MV-4-11 (cell line): Measurements from ENCODE around the gene ZNF92.
"Not testable (repeated sequence)": the region's sequence is repeated elsewhere in the genome, so short reads cannot be mapped to it uniquely, and the experiment has no call there.

ENCODE experiments used
- DNase-seq: peaks from one replicate; lab custom pipeline; 2025; lab: John Stamatoyannopoulos, UW

Gene ZNF92

GRCh38 chr7:65429642-65430343 lies 56.1 kb downstream of the ZNF92 start:
- no peak for DNase-seq

DNA sequence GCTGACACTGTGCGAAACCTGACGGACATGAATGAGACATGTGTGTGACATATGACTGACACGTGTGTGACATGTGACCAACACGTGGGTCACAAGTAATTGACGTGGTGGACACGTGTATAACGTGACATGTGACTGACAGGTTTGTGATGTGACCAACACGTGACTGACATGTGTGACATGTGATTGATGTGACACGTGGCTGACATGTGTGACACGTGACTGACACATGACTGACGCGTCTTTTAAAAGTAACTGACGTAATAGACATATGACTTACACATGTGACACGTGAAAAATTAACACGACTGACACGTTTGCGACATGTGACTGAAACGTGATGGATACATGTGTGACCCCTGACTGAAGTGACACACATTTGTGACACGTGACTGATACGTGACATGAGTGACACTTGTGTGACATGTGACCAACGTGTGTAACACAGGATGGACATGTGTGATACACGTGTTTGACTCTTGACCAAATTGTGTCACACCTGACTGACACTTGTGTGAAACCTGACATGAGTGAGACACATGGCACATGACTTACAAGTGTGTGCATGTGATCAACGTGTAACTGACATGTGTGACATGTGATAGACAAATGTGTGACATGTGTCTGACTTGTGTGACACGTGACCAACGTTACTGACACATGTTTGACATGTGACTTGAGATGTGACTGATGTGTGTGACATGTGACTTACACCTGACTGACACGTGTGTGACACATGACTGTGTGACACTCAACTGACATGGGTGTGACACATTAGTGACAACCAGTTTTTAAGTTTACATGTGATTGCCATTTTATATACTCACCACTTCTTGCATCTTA lies 56.9 kb downstream of the ZNF92 start:
- no peak for DNase-seq

- DNase-seq, result no peak
Observed at GRCh38 chr7:65434307-65434706, 60.7 kb downstream of the ZNF92 start.

- no peak for DNase-seq
Observed at GRCh38 chr7:65436163-65436562, 62.5 kb downstream of the ZNF92 start.

DNA sequence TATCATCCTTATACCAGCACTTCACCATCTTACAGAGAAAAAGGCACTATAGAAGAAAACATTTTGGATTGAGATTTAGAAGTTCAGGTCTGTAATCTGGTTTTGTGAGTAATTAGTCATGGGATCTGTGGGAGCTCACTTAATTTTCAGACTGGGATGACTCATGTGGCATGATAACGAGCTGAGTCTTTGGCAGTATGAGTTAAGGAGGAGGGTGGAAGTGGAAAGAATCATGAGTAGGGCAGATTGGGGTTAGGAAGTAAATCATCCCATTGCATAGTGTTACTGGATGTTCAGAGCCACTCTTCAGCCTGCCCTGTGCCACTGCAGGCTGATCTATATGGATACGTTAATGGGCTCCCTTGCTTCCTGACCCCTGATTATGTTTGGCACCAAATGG lies 64.9 kb downstream of the ZNF92 start:
- no peak for DNase-seq

GRCh38 chr7:65441010-65441409 lies 67.4 kb downstream of the ZNF92 start:
- DNase-seq, result no peak

- no peak for DNase-seq
Observed at GRCh38 chr7:65444205-65444842, 70.7 kb downstream of the ZNF92 start.

DNA sequence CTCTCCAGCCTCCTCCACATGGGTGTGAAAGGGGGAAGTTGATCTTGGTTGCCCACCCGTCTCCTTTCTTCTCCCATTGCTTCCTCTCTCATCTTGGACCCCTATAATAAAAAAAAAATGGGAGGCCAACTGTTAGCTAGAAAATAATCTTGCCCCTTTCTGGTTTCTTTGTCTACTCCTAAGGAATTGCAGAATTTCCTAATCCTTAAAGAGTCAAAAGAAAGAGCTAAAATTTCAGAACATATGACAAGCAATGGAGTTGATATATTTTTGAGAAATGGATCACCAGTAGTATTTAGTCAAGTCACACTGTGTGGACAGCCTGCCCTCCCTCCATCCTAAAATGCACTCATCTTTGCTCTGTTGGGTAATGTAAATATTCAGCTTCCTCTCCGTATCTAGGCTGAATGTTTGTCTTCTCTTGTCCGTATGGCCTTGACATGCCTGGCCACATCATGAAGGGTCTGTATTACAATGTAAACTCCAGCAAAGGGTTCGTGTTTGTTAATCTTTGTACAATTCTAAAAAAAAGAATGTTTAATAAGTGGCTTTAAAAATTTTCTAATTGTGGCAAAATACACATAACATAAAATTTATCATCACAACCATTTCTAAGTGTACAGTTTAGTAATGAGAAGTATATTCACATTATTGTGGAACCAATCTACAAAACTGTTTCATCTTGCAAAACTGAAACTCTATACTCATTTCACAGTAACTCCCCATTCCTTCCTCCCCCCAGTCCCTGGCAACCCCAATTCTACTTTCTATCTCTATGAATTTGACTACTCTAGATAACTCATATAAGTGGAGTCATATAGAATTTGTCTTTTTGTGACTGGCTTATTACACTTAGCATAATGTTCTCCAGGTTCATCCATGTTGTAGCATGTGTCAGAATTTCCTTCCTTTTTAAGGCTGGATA lies 71.5 kb downstream of the ZNF92 start:
- DNase-seq, result no peak

- DNase-seq, result not testable (repeated sequence)
Observed at GRCh38 chr7:65447041-65447440, 73.4 kb downstream of the ZNF92 start.

DNA sequence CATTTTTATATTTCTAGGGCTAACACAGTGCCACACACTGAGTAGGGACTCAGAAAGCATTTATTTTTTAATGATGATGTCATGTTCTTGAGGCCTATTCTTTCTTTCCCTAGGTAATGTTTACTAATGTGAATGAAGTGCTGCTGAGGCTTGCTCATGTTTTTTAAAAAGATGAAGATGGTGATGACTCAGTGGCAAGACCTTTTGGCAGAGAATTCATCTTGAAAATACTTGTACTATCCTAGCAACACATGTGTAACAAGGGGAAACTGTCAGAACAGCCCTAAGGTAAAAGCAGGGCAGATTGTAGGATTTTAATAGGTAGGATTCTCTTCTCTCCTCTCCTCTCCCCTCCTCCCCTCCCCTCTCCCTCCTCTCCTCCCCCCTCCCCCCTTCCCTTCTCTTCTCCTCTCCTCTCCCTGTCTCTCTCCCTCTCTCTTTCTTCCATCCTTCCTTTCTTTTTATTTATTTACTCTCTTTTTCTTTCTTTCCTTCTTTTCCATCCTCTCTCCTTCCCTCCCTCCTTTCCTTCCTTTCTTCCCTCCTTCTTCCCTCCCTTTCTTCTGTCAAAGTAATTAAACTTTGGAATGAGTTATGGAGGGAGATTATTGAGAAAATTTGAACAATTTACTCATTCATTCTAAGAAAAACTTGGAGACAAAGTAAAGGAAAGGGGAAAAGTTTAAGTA lies 75.3 kb downstream of the ZNF92 start:
- no peak for DNase-seq

GRCh38 chr7:65449505-65449852 lies 75.8 kb downstream of the ZNF92 start:
- no peak for DNase-seq
